ENCODE measurements around the gene DLGAP1.

- TF ChIP-seq, protein P1, sequence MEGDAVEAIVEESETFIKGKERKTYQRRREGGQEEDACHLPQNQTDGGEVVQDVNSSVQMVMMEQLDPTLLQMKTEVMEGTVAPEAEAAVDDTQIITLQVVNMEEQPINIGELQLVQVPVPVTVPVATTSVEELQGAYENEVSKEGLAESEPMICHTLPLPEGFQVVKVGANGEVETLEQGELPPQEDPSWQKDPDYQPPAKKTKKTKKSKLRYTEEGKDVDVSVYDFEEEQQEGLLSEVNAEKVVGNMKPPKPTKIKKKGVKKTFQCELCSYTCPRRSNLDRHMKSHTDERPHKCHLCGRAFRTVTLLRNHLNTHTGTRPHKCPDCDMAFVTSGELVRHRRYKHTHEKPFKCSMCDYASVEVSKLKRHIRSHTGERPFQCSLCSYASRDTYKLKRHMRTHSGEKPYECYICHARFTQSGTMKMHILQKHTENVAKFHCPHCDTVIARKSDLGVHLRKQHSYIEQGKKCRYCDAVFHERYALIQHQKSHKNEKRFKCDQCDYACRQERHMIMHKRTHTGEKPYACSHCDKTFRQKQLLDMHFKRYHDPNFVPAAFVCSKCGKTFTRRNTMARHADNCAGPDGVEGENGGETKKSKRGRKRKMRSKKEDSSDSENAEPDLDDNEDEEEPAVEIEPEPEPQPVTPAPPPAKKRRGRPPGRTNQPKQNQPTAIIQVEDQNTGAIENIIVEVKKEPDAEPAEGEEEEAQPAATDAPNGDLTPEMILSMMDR (IDR thresholded peaks at IDR 0.05; ENCODE audit: poor library complexity), result peak; percentile 18
- no peak for TF ChIP-seq EZH2 (IDR thresholded peaks at IDR 0.05; ENCODE audit: borderline replicate concordance)
Measured at GRCh38 chr18:3773303-3773702, 681.8 kb downstream of the DLGAP1 start.
